HG03159 (cell line): ENCODE data around the gene PARD3B.
"Not testable (repeated sequence)": the region's sequence is repeated elsewhere in the genome, so short reads cannot be mapped to it uniquely, and the experiment has no call there.

Experiments
- ATAC-seq: cut with Tn5 transposase; IDR thresholded peaks from one replicate; pipeline ENCODE4 v1.9.1; 2021; ENCODE audit warnings: mild to moderate bottlenecking, moderate library complexity; ENCODE audit not compliant: unreplicated experiment

Gene PARD3B

GRCh38 chr2:205218056-205218455 is 672.8 kb downstream of the PARD3B start:
- no peak for ATAC-seq

DNA sequence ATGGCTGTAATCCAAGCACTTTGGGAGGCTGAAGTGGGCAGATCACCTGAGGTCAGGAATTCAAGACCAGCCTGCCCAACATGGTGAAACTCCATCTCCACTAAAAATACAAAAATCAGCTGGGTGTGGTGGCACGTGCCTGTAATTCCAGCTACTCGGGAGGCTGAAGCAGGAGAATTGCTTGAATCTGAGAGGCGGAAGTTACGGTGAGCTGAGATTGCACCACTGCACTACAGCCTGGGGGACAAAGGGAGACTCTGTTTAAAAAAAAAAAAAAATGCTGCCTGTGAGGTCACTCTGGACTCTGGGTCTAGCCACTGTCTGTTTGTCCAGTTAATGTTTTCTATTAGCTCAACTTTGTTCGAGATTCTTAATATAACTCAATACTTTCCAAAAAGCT is 673.5 kb downstream of the PARD3B start:
- not testable (repeated sequence) for ATAC-seq

- no peak for ATAC-seq
These were observed 675.3 kb downstream of the PARD3B start for GRCh38 chr2:205220559-205220958.

- ATAC-seq: no peak
These were observed 686.8 kb downstream of the PARD3B start for GRCh38 chr2:205232086-205232485.

GRCh38 chr2:205235434-205235833 is 690.2 kb downstream of the PARD3B start:
- no peak for ATAC-seq

DNA sequence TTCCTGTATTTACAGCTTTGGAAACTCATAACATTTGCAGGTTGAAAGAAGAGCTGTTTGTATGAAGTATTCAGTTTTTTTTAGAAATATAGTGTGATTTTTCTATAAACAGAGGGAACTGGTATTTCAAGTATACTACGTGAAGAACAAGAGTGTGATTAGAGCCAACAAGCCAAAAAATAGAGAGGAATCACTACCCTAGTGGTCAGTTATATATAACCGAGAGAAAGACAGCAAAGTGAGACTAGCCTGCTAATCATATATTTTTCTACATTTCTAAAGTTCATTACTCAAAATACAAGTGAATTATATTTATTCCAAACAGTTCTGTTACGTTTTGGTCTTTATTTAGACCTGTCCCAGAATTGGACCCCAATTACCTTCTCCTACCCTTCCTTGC is 692.2 kb downstream of the PARD3B start:
- ATAC-seq: no peak

DNA sequence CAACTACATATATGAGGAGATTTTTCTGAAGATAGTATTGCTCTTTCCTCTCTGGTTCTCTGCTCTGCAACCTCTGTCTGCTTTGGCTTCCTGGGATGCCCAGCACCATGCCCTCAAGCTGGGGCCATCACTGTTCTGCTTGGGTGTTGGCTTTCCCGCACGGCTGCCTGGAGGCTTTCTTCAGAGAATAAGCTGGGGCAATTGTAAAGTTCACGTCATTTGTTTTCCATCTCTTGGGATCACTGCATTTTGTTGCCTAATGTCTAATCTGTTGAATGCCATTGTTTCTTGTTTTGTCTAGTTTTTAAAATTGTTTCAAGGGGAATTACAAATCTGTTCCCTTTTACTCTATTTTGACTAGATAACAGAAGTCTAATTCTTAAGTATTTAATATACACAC is 699.7 kb downstream of the PARD3B start:
- ATAC-seq: no peak

DNA sequence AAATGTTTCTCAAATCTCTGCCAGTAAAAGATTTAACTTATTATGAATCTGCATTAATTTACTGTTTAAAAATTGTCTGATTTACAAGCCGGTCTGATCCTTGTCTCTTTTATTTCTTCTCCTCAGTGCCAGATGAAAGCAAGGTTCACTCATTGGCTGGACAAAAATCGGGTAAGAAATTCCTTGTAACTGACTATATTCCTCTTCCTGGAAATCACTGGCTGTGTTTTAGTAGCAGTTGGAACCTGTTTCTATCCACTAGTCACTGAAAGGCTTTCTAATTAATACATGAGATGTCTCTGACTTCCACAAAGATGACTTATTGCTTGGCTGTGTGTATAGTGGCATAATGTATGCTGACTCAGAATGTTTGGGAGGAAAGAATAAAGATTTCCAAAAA is 700.4 kb downstream of the PARD3B start:
- no peak for ATAC-seq

- ATAC-seq: no peak
These were observed 713.8 kb downstream of the PARD3B start for GRCh38 chr2:205259121-205259520.

GRCh38 chr2:205261516-205262020 is 716.3 kb downstream of the PARD3B start:
- no peak for ATAC-seq

DNA sequence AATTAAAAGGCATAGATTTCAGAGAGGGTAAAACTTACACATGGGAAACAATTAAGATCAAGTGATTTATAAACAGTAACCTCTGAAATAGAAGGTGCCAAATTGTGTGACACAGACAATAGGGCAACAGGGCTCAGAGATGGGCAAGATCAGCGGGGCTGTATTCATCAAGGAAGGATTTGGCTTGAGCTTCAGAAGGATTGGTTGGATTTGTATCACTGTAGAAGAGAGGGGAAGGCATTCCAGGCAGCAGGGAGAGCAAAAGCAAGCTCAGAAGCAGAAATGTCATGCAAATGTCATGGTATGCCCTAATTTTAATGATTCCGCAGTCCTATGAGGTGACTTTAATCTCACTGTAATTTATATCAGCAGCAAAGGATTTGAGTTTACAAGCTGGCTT is 722.0 kb downstream of the PARD3B start:
- no peak for ATAC-seq

- ATAC-seq: no peak
These were observed 725.4 kb downstream of the PARD3B start for GRCh38 chr2:205270689-205271088.

DNA sequence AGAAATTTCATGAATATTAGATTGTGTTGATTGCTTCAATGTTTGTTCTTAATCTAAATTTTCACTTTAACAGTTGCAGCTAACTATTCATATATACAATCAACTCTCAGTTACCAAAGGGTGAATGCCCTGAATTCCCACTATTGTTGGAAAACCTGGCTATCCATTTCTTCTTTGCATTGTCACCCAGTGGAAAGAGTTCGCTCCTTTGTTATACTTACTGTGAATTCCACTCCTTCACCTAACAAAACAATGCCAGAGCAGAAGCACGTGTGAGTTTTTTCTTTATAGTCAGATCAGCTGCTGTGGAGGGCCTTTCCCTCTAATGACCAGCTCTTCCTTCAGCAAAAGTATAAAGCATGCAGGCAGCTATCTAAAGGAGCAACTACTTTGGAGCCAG is 727.9 kb downstream of the PARD3B start:
- no peak for ATAC-seq

- ATAC-seq: no peak
These were observed 728.4 kb downstream of the PARD3B start for GRCh38 chr2:205273627-205274026.

GRCh38 chr2:205274801-205275200 is 729.5 kb downstream of the PARD3B start:
- no peak for ATAC-seq

DNA sequence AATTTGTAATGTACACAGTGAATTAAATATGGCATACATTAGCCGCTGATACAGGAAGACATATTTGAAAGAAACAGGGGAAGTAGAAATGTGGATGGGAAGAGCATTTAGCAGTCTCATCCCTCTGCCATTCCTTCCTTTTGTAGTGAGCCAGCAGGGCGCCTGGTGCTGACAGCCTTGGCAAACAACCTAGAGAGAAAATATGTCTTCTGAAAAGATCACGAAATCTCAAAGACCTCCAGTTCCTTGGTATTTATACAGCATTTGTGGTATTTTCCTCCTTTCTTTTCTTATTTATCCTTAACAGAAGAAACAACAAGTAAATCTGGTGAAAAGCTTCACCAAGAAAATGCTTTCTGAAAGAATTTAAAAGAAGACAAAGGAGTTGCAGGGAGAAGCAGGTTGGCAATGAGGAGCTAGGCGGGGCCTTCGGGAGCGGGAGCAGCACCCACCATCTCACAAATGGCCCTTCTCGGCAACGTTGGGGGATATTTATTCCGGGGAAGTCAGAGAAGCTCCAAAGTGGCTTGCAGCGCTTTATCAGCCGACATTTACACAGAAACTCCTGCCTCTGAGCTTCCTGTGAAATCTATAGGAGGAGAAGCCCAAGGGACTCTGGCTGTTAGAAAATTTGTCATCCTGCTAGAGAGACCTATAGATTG is 731.0 kb downstream of the PARD3B start:
- ATAC-seq: no peak

DNA sequence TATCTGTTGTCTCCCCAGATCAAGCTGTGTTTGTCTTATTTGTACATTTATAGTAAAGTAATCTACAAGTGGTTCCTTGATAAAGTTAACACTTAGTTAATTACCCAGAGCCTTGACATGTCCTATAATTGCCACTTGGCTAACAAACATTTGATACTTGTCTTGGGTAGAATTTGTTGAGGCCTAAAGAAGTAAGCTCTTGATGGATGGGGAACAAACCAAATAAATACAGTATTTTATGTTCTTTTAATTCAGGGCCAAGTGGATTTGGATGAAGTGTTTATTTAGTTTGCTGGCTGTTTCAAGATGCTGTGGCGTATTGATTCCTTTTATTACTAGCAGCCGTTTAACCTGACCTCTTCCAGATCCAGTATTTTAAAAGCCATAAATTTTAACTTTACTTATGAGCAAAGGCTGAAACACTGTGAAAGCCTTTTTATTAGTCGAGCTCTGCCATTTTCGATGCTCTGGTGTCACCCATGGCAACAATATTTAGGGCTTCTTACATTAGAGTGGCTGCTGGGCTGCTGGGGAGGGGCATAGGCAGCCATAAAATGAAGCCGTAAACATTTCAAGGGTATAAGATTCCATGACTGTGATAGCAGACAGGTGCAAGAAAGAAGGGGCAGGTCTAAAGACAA is 735.4 kb downstream of the PARD3B start:
- ATAC-seq: no peak

DNA sequence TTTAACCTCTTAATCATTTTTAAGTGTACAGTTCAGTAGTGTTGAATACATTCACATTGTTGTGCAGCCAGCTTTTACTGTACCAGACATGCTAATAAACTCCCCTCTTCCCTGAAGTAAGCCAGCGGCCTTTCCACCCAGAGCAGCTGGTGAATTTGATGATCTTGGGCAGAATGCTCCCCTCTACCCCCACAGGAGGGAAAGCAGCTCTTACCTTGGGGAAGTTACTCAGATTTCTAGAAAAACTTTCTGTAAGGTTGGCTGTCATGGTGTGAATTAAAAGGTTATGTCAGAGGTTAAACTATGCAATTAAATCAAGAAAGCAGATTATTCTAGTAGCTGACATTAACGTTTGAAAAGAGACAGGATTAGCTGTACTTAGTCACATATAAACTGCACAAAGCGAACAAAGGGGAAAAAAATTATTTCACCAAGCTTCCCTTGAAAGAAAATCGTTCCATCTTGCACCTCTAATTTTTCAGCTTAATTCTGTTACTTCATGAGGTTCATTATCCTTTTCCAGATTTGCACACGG is 738.5 kb downstream of the PARD3B start:
- ATAC-seq: no peak

DNA sequence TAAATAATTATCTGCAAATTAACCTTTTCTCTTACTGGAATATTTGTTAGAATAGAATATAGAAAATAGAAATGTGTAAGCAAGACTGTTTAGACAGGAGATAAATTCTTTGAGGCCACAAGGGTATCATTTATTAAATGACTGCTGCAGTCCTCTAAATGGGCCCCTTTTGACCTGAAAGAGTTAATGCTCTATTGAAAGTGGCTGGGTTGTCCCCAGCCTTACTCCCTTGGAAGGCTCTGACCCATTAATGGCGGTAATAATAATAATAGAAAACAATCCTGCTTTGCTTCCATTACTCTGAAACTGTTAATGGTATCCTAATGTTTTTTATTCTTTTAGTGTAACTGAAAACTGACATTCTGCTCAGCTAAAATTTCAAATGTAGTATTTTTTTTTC is 739.1 kb downstream of the PARD3B start:
- ATAC-seq: no peak

GRCh38 chr2:205287316-205287715 is 742.0 kb downstream of the PARD3B start:
- ATAC-seq: no peak

DNA sequence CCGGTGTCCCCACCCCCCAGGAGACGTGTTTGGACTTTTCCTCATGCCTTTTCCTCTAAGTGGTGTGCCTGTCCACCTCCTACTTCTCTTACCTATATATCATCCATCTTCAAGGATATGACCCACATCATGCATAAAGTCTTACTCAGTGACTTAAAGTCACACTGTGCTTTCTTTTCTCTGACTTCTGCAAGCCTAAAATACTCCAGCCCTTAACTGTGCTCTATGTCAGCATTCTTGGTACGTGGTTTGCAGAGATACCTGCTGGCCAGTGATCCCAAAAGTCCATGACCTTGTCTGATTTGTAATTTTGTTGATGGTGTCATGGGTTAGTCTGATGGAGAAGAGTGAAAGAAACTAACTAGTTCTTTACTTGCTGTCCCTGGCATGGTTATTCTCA is 743.4 kb downstream of the PARD3B start:
- no peak for ATAC-seq

DNA sequence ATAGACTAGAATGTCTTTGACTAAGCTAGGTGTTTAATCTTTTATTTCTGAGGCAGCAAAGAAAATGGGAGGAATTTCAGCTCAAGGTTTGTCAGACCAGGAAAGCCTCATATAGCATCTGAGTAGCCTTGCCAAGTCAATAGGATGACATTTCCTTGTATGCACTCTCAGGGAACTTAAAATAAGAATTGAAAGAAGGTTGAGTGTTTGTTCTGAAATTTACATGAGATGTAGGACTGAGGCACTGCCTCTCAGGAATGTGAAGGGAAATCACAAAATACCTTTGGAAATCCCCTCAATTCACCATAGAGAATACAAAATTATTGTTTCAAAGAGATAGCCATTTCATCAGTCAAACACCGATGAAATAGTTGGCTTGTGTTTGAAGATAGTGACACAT is 745.0 kb downstream of the PARD3B start:
- no peak for ATAC-seq
